ENCODE measurements around the gene BTNL2.

The BTNL2 gene

DNA sequence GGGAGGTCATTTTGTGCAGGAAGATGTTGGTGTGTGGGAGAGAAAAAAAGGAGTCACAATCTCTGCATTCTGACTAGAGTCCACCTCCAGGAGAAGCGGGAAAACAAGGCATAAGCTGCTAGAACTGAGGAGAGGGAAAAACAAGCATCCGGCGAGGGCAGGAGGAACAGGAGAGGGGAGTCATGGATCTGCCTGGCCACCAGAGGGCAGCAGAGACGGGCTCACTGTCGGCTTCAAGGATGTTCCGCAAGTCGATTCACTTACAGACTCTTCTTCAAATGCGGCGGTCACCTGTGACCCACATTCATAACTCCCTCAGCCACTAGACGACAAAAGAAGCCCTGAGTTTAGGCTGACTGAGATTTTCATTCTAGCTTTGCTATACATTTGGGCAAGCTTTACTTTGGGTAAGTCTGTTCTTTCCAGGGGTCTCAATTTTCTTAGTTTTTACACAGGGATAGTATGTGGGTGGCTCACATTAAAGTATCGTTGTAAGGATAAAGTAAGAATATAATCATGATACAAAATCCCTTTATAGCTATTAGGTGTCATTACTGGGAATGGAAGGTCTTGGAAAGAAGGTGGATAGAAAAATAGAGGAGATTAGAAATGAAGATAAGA, 6.6 kb upstream of the BTNL2 start:
- DNase-seq (ENCODE audit: low read depth in 2 of 2), result peak; percentile 63 to 81

GRCh38 chr6:32411566-32412327, 4.8 kb upstream of the BTNL2 start:
- DNase-seq (ENCODE audit: low read depth in 2 of 2), result no peak

DNA sequence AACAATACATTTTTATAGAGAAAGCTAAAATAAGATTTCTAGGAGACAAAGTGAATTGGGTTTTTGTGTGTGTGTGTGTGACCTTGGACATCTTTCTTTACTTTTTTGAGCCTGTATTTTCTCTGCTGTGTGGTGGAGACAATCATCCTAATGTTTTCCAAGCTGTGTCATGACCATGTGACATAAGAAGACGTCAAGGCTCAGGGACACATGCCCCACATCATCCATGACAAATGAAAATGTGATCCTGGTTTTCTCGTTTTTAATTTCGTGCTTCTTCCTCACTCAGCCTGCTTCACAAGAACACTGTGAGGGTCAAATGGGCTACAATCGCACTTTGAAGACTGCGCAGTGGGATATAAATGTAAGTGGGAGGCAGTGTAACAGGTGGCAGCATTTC, 3.9 kb upstream of the BTNL2 start:
- DNase-seq (ENCODE audit: low read depth in 2 of 2), result no peak

DNA sequence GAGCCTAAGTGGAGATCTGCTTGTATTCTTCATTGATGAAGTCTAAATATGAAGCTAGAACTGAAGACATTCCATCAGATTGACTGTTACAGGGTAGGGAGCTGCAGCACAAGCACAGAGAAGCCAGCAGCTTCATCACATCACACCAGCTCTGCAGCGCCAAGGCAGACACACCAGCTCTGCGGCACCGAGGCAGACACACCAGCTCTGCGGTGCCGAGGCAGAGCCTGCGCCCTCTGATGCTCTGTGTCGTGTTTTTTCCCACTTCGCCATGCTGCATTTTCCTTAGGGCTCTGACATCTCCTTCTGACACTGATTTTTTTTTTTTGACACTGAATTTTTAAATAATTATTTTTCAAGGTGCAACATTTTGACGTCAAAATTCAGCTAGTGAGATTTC, 784 bp downstream of the BTNL2 start:
- DNase-seq (ENCODE audit: low read depth in 2 of 2), result no peak

- no peak for DNase-seq (ENCODE audit: low read depth in 2 of 2)
These were observed 1.3 kb downstream of the BTNL2 start for GRCh38 chr6:32405656-32406055.

- no peak for DNase-seq (ENCODE audit: low read depth in 2 of 2)
These were observed 4.2 kb downstream of the BTNL2 start for GRCh38 chr6:32402812-32403211.

DNA sequence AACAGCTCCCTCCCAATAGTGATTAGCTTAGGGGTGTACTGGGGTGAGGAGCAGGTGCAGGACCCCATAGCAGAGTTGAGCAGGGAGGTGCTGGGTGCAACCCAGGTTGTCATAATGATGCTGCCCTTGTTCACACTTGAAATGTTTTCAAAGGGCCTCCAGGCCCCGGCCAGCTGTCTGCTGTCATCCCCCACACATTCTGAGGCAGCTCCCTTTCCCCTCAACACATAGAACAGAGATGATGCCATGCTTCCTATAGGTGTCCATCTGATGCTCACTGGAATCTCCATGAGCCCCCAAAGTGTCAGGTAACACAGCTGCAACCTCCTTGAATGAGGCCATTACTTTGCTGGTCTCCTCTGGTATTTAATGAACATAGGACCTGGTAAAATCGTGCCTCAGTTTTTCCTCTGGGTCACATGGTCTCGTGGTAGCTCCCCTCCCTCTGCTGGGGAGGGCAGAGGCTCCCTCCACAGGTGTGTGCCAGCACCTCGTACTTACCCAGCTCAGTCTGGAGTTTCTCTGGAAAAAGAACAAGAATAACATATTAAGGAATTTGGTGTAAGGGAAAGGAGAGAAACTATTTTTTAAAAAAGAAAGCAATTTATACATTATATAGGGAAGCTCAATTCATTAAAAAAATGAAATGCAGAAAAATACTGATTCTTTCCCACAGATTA, 5.6 kb downstream of the BTNL2 start:
- DNase-seq (ENCODE audit: low read depth in 2 of 2), result no peak

DNA sequence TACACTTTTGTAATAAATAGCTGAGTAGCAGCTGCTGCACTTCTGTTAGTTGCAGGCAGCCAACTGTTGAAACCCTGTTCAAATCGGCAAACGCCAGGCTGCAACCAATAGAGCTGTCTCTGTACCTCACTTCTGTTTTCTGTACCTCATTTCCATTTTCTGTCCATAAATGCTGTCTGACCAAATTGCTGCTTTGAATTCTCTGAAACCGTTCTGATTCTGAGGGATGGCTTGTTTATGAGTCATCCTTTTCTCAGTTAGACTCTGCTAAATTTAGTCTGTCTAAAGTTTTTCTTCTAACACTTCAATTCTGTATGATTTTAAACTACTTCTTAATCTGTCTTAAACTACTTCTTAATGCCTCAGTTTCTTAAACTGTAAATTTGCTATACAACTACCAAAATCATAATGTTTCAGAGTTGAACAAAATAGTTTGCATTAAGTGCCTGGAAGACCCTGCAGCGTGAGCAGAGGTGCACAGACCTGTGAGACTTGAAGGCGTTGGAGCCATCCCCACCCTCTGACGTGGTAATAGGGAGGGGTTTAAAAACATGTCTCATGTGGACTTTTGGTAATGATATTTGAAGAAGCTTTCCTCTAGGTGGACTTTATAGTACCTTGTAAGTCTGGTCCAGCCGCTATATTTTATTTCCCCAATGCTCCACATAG, 9.6 kb downstream of the BTNL2 start:
- no peak for DNase-seq (ENCODE audit: low read depth in 2 of 2)

GRCh38 chr6:32396028-32396427, 11.0 kb downstream of the BTNL2 start:
- no peak for DNase-seq (ENCODE audit: low read depth in 2 of 2)

DNA sequence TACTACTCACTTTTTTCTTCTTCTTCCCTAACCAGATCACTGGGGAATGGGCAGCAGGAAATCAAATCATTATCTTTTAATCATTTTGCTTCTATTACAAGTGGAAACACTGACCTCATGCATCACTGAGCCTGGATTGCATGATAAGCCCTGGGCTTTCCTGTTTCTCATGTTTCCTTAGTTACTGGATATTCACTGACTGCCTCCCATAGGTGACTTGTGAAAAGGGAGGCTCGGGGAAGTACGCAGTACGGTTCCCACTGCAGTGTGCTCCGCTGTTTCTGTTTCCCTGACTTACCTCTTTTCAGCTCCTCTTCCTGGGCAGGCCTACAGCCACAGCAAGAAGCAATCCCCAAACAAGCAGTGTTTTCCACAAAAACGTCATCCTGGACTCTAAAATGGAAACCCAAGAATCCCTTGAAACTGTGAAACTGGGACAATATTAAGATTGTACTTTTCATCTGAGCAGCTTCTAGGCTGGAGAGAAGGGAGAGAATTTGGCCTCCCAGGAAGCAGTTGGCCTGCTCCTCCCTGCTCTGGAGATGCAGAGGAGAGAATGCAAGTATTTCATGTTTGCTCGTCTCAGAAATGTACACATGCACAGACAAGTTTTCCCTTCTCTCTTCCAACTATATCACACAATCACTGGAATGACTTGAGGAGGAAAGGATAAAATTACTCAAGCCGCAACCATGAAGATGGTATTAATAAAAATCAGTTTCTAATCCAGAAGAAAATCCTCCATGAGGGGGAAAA, 13.1 kb downstream of the BTNL2 start:
- DNase-seq (ENCODE audit: low read depth in 2 of 2), result no peak

GRCh38 chr6:32391505-32391904, 15.5 kb downstream of the BTNL2 start:
- DNase-seq (ENCODE audit: low read depth in 2 of 2), result no peak

DNA sequence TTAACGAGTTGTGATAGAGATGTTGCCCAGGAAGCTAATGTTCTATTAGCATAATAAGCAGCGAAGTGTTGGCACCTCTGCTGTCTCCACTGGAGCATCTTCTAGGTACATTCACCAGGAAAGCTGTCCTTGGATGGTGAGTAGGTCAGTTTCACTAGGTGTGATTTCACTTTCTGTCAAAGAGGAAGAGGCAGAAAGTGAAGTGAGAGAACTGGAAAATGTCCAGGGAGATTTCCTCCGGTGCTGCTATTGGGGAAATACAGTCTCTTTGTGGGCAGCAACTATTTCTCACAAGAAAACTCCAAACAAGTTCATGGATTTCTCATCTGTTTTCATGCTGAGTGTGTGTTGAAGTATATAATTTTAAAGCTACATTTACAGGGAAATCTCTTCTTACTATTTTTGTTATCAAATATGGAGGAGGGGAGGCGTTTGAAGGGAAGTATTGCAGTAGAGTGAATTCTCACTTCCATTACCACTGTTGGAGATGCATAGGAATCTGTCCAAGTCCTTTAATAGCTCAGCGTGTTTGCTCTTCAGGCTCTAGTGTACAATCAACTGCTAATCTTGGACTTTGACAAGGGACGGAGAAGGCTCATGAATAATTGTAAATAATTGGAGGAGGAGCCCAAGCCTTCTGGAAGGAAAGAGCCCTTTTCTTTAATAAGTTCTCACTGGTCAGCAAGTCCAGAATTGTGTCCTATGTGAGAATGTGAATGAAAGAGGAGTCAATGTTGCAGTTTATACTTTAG, 19.2 kb downstream of the BTNL2 start:
- DNase-seq (ENCODE audit: low read depth in 2 of 2), result no peak

GRCh38 chr6:32386040-32386439, 20.9 kb downstream of the BTNL2 start:
- DNase-seq (ENCODE audit: low read depth in 2 of 2), result no peak

- DNase-seq (ENCODE audit: low read depth in 2 of 2), result no peak
These were observed 24.1 kb downstream of the BTNL2 start for GRCh38 chr6:32382757-32383420.

- no peak for DNase-seq (ENCODE audit: low read depth in 2 of 2)
These were observed 27.4 kb downstream of the BTNL2 start for GRCh38 chr6:32379545-32379944.

DNA sequence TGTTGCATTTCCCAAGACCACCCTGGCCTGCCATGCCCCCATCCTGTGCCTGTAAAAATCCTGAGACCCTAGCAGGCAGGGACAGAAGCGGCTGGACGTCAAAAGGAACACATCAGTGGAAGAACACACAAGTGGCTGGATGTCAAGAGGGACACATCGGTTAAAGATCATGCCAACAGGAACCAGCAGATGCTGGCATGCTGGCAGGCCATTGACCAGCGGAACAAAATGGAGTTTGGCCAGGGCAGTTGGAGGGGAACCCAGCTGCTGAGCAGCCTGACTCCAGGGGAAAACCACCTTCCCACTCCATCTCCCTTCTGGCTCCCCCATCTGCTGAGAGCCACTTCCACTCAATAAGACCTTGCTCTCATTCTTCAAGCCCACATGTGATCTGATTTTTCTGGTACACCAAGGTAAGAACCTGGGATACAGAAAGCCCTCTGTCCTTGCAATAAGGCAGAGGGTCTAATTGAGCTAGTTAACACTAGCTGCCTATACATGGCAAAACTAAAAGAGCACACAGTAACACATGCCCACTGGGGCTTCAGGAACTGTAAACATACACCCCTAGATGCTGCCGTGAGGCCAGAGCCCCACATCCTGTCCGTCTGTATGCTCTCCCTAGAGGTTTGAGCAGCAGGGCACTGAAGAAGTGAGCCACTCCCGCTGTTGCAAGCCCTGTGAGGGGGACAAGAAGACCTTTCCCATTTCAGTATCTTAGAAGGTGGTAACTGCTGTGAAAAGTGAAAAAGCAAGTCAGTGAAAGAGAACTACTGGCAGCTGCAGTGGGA, 31.0 kb downstream of the BTNL2 start:
- DNase-seq (ENCODE audit: low read depth in 2 of 2), result no peak

DNA sequence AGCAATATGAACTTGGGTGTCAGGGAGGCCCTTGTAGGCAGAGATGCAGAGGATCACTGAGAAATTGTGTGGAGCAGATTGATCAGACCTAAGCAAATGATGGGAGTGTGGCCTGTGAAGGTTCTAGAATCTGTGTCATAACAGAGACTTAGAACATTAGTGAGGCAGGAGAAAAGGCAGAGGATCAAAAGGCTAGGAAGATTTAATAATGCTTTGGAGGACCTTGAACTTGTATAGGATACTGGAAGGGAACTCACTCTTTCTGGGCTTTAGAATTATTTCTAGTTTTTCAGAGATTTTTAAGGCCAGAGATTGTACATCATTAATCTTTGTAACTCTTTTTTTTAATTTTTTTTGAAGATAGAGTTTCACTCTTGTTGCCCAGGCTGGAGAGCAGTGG, 35.2 kb downstream of the BTNL2 start, which contains the start of gene TSBP1:
TSBP1 (minus strand) TSS at position 101 of the 400 bp plus-strand sequence. CDS start 197 bp downstream, outside the sequence.
- DNase-seq (ENCODE audit: low read depth in 2 of 2), result no peak

GRCh38 chr6:32371229-32371628, 35.8 kb downstream of the BTNL2 start:
- no peak for DNase-seq (ENCODE audit: low read depth in 2 of 2)

DNA sequence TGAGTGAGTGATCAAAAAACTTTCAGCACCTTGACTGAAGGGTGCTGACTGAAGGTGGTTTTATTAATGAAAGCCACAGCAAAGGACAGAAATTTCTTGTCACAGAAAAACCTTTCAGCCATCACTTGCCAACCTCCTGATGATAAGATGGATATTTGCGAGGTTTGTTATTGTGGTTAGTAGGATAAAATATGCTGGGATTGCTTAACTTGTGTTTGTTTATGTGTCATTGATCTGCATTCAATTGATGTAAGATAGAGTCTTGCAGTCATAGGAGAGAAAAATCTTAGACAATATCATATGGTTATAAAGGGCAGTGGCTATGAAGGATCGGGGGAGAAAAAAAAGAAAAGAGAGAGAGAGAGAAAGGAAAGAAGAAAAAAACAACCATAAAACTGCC, 36.5 kb downstream of the BTNL2 start:
- no peak for DNase-seq (ENCODE audit: low read depth in 2 of 2)

GRCh38 chr6:32369660-32370059, 37.3 kb downstream of the BTNL2 start:
- no peak for DNase-seq (ENCODE audit: low read depth in 2 of 2)

All from stimulated activated CD4-positive, alpha-beta T cell treated with anti-CD3 and anti-CD28 coated beads, Interleukin-12 subunit alpha, Interleukin-12 subunit beta, amount 100 ng/mL, for 24 hours (primary cell).